NB4 (cell line): ENCODE data around the gene ADAM10.

Experiments used
- DNase-seq: peaks from one replicate; pipeline ENCODE4 v3.0.0; 2010; ENCODE audit warnings: low read depth
- H3K4me3 ChIP-seq: one replicate; pipeline ENCODE4 v1.5.1; 2011; ENCODE audit warnings: mild to moderate bottlenecking, low read depth, low read length, moderate library complexity
- CTCF ChIP-seq: IDR thresholded peaks from one replicate; pipeline ENCODE4 v1.5.1; 2012; ENCODE audit warnings: low read depth, low read length
- MYC ChIP-seq: IDR thresholded peaks from 2 replicates; pipeline ENCODE4 v1.6.1; 2011; ENCODE audit warnings: low read depth, low read length
- POLR2A ChIP-seq: IDR thresholded peaks from 2 replicates; pipeline ENCODE4 v1.6.1; 2011; ENCODE audit warnings: mild to moderate bottlenecking; ENCODE audit not compliant: insufficient read length; ENCODE audit errors: extremely low read depth
- TF ChIP-seq, protein P1 (sequence below): IDR thresholded peaks from 2 replicates; pipeline ENCODE4 v1.6.1; 2011; ENCODE audit warnings: low read depth, low read length

Gene ADAM10

DNA sequence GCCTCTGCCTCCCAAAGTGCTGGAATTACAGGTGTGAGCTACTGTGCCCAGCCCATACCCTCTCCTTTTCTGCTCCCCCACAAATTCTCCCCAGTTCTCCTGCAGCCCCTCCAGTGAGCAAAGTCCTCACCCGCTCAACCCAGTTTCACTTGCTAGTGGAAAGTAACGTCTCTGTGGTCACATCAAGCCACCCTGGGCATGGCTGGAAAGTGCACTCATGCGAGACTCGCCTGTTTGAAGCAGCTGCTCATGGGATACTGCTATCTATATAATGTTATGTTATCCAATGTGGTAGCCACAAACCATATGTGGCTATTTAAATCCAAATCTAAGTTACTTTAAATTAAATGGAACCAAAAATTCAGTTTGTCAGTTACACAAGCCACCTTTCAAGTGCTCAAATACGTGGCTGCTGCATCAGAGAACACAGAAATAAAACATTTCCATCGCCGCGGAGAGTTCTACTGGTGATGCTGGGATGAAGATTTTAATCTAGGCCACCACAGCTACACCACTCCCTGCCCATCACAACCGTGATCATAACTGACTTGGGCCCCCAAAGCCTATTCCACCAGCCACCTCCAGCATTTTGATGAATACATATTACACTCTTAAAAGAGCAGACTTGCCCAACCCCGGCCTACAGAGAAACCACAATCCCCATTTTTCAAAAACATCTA lies 198.3 kb downstream of the ADAM10 start:
- TF ChIP-seq, protein P1, sequence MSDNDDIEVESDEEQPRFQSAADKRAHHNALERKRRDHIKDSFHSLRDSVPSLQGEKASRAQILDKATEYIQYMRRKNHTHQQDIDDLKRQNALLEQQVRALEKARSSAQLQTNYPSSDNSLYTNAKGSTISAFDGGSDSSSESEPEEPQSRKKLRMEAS, result no peak
- TF ChIP-seq MYC, result no peak
- TF ChIP-seq CTCF, result no peak
- no peak for TF ChIP-seq POLR2A
- DNase-seq, result peak; percentile 3
- no peak overlapping the region for H3K4me3 ChIP-seq

GRCh38 chr15:58549785-58550074 lies 199.8 kb downstream of the ADAM10 start:
- no peak overlapping the region for H3K4me3 ChIP-seq
- DNase-seq, result no peak
- no peak for TF ChIP-seq CTCF
- TF ChIP-seq, protein P1, result no peak
- TF ChIP-seq MYC, result no peak

- H3K4me3 ChIP-seq, result no peak overlapping the region
- no peak for DNase-seq
- TF ChIP-seq POLR2A (no peak), MYC (no peak), CTCF (no peak)
- TF ChIP-seq, protein P1, result no peak
Measured at GRCh38 chr15:58549013-58549784, 200.3 kb downstream of the ADAM10 start.

GRCh38 chr15:58548308-58549012 lies 201.0 kb downstream of the ADAM10 start:
- TF ChIP-seq CTCF (no peak), POLR2A (no peak), MYC (no peak)
- TF ChIP-seq, protein P1, result no peak
- H3K4me3 ChIP-seq, result no peak overlapping the region
- no peak for DNase-seq

GRCh38 chr15:58547628-58548307 lies 201.7 kb downstream of the ADAM10 start:
- TF ChIP-seq CTCF (no peak), POLR2A (no peak)
- TF ChIP-seq, protein P1, result no peak
- no peak for DNase-seq

More at GRCh38 chr15:58547628-58548307, 201.7 kb downstream of the ADAM10 start:
- H3K4me3 ChIP-seq, result no peak overlapping the region
